Measurements from ENCODE around the gene TMEM175.

DNA sequence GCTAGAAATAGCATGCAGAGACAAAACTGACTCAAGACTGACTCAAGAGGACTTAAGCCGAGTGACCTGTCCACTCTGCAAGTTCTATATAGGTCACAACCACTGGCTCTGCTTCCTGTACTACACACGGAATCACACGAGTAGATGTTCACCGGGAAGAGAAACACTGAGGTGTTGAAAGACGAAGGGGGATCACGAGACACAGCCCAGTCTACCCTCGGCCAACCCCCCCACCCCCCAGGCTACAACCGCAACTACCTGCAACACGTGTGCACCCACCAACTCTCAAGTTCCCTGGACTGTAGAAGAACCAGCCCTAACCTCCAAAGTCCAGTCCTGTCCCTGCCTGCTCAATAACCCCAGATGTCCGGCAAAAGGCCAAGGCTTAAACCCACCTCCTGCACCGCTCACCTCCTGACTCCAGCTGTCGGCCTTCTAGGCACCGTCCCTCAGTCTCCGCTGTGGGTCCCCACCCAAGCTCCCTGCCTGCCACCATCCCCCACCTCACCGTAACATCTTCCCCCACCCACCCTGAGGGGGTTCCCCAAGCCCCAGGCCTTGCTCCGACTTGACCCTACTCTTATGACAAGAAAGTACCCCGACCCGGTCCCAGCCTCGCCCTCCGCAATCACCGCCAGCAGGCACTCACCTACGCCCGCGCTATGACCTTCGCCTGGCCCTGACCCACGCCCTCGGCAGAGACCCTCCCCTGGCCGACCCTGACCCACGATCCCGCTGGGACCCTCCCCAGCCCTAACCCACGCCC is 883 bp upstream of the TMEM175 start:
- TF ChIP-seq GATA3 (IDR thresholded peaks at IDR 0.05; ENCODE audit: low read depth, low read length), result no peak
- no peak for TF ChIP-seq GATA2 (IDR thresholded peaks at IDR 0.05; ENCODE audit: low read depth, low read length)

Data from SH-SY5Y (cell line).